ENCODE measurements around the gene PTOV1. TPM values are rescaled to one million over a fixed set of nuclear protein-coding genes. Genes with fewer than 3 reads are reported as not detected.

PTOV1 gene
- total RNA-seq, 1 experiment from 2014 or later: 114 TPM

- peak overlapping the region; percentile 89 to 92 for H3K4me3 ChIP-seq (ENCODE audit: low read depth in 2 of 2, low read length in 2 of 2)
- peak overlapping the region; percentile 98; the same call in 1 of the 2 replicates for H3K27ac ChIP-seq (ENCODE audit: low read length)
Measured at GRCh38 chr19:49879243-49879963, 28.4 kb downstream of the PTOV1 start.

More at GRCh38 chr19:49879243-49879963, 28.4 kb downstream of the PTOV1 start:
- ChIA-PET POLR2A (interaction anchor here (0.6 kb wide), 1 partner anchor 50 kb away, joined by 4 read pairs; no protein-coding TSS in a partner anchor), CTCF (no interaction called here)
- in situ Hi-C loops (cut with HindIII; ENCODE audit: low pct_unique_long_range_greater_than_20kb, low sequenced_read_pairs) (no loop called here), intact Hi-C loops (cut with micrococcal nuclease; ENCODE audit: unreplicated experiment) (no loop called here)
- H3K4me1 ChIP-seq (ENCODE audit: control insufficient read depth, insufficient read depth, low read length): peaks cover 16% of the 10 kb centered on the region
- TF ChIP-seq REST (IDR thresholded peaks at IDR 0.05; ENCODE audit: insufficient read depth in 1 of 2, low read depth in 2 of 2, low read length in 1 of 2) (no peak), POLR2AphosphoS5 (IDR thresholded peaks at IDR 0.05; ENCODE audit: low read depth, low read length) (no peak), CTCF (IDR thresholded peaks at IDR 0.05) (no peak), SIN3A (IDR thresholded peaks at IDR 0.05; ENCODE audit: borderline replicate concordance, insufficient read depth, low read depth, low read length) (no peak), TCF7L2 (IDR thresholded peaks at IDR 0.05; ENCODE audit: low read depth, low read length) (no peak)
- H3K9me3 ChIP-seq (ENCODE audit: control insufficient read depth, insufficient read depth, low read depth, low read length): no peaks in the 10 kb centered on the region
- DNase-seq (ENCODE audit: low read depth, low spot score) (no peak), ATAC-seq (no peak)
- H3K36me3 ChIP-seq (ENCODE audit: control insufficient read depth, insufficient read depth, low read length): peaks cover 5% of the 10 kb centered on the region; the same call in 1 of the 2 replicates
- TSS peak; percentile 79 for BruUV-seq (replicated peaks)
- H3K27me3 ChIP-seq (ENCODE audit: control insufficient read depth, insufficient read depth, low read length): no peaks in the 10 kb centered on the region
